HG02840 (cell line): Measurements from ENCODE around the gene ABCC5.
"Not testable (repeated sequence)": the region's sequence is repeated elsewhere in the genome, so short reads cannot be mapped to it uniquely, and the experiment has no call there.

Experiments
- ATAC-seq: cut with Tn5 transposase; IDR thresholded peaks from one replicate; pipeline ENCODE4 v1.9.1; 2021; ENCODE audit warnings: mild to moderate bottlenecking, moderate library complexity, moderate number of reproducible peaks; ENCODE audit not compliant: unreplicated experiment, low FRiP score

The ABCC5 gene

GRCh38 chr3:184017672-184018423 is at the start of gene ABCC5:
ABCC5 (minus strand) TSS chr3:184017884; CDS start chr3:184014392, 3,492 bp downstream.
- ATAC-seq: peak; percentile 96

- ATAC-seq: no peak
Measured at GRCh38 chr3:184066211-184066610, 48.5 kb upstream of the ABCC5 start.

- ATAC-seq: no peak
Measured at GRCh38 chr3:184062637-184063036, 45.0 kb upstream of the ABCC5 start.

- ATAC-seq: no peak
Measured at GRCh38 chr3:184059424-184059823, 41.7 kb upstream of the ABCC5 start.

- ATAC-seq: no peak
Measured at GRCh38 chr3:184058029-184058428, 40.3 kb upstream of the ABCC5 start.

GRCh38 chr3:184052767-184053166 is 35.1 kb upstream of the ABCC5 start, which contains the start of gene HTR3C:
HTR3C (plus strand) TSS chr3:184053047; CDS start chr3:184053081, 34 bp downstream.
- ATAC-seq: no peak

- no peak for ATAC-seq
Measured at GRCh38 chr3:184050217-184050847, 32.6 kb upstream of the ABCC5 start.

GRCh38 chr3:184045995-184046394 is 28.3 kb upstream of the ABCC5 start:
- ATAC-seq: no peak

GRCh38 chr3:184042617-184043016 is 24.9 kb upstream of the ABCC5 start:
- no peak for ATAC-seq

- ATAC-seq: no peak
Measured at GRCh38 chr3:184040010-184040409, 22.3 kb upstream of the ABCC5 start.

- ATAC-seq: no peak
Measured at GRCh38 chr3:184039414-184039813, 21.7 kb upstream of the ABCC5 start.

GRCh38 chr3:184038307-184038706 is 20.6 kb upstream of the ABCC5 start:
- ATAC-seq: not testable (repeated sequence)

- ATAC-seq: no peak
Measured at GRCh38 chr3:184037816-184038215, 20.1 kb upstream of the ABCC5 start.

GRCh38 chr3:184031187-184031792 is 13.6 kb upstream of the ABCC5 start, which contains the start of gene HTR3D:
HTR3D (plus strand) TSS chr3:184031742; CDS start chr3:184031742, 0 bp downstream.
- no peak for ATAC-seq

- ATAC-seq: no peak
Measured at GRCh38 chr3:184030536-184030935, 12.9 kb upstream of the ABCC5 start.

GRCh38 chr3:184029443-184029842 is 11.8 kb upstream of the ABCC5 start:
- no peak for ATAC-seq

- ATAC-seq: not testable (repeated sequence)
Measured at GRCh38 chr3:184028275-184028890, 10.7 kb upstream of the ABCC5 start.

GRCh38 chr3:184025256-184025655 is 7.6 kb upstream of the ABCC5 start:
- not testable (repeated sequence) for ATAC-seq

- no peak for ATAC-seq
Measured at GRCh38 chr3:184022323-184022722, 4.6 kb upstream of the ABCC5 start.

GRCh38 chr3:184018424-184018973 is 815 bp upstream of the ABCC5 start:
- no peak for ATAC-seq
